ENCODE results near the gene TTC3.

The TTC3 gene

GRCh38 chr21:37195059-37195458 is 122.0 kb downstream of the TTC3 start:
- peaks cover 6% of the 10 kb centered on the region for H3K36me3 ChIP-seq (replicated peaks; ENCODE audit: low read depth, low read length)
- no peaks in the 10 kb centered on the region for H3K9me3 ChIP-seq (ENCODE audit: insufficient read depth, low read length)
- no peaks in the 10 kb centered on the region for H3K27me3 ChIP-seq (ENCODE audit: low read depth, low read length)
- H3K79me2 ChIP-seq (ENCODE audit: low read length): no peaks in the 10 kb centered on the region
- no peak overlapping the region for H2AFZ ChIP-seq (ENCODE audit: low read depth, low read length)
- H3K4me2 ChIP-seq (ENCODE audit: low read length): no peak overlapping the region
- no peaks in the 10 kb centered on the region for H4K20me1 ChIP-seq (ENCODE audit: insufficient read depth, low read length)
- no peak overlapping the region for H3K9ac ChIP-seq (ENCODE audit: low read length)
- no peaks in the 10 kb centered on the region for H3K4me1 ChIP-seq (ENCODE audit: low read length)
- H3K27ac ChIP-seq (ENCODE audit: low read length): no peak overlapping the region
- TF ChIP-seq EZH2phosphoT487 (IDR thresholded peaks at IDR 0.05; ENCODE audit: low read depth) (no peak), CTCF (IDR thresholded peaks at IDR 0.05; ENCODE audit: low read depth, low read length) (no peak)
- H3K4me3 ChIP-seq (ENCODE audit: low read length): no peak overlapping the region

GRCh38 chr21:37195610-37196009 is 122.6 kb downstream of the TTC3 start:
- Histone ChIP-seq H3K79me2 (ENCODE audit: low read length) (no peaks in the 10 kb centered on the region), H3K27me3 (ENCODE audit: low read depth, low read length) (no peaks in the 10 kb centered on the region), H3K9ac (ENCODE audit: low read length) (no peak overlapping the region), H4K20me1 (ENCODE audit: insufficient read depth, low read length) (no peaks in the 10 kb centered on the region), H3K36me3 (replicated peaks; ENCODE audit: low read depth, low read length) (peaks cover 9% of the 10 kb centered on the region), H3K4me3 (ENCODE audit: low read length) (no peak overlapping the region), H3K4me2 (ENCODE audit: low read length) (no peak overlapping the region), H3K9me3 (ENCODE audit: insufficient read depth, low read length) (no peaks in the 10 kb centered on the region), H3K4me1 (ENCODE audit: low read length) (no peaks in the 10 kb centered on the region), H2AFZ (ENCODE audit: low read depth, low read length) (no peak overlapping the region), H3K27ac (ENCODE audit: low read length) (no peak overlapping the region)
- TF ChIP-seq CTCF (IDR thresholded peaks at IDR 0.05; ENCODE audit: low read depth, low read length) (no peak), EZH2phosphoT487 (IDR thresholded peaks at IDR 0.05; ENCODE audit: low read depth) (no peak)

- Histone ChIP-seq H3K4me1 (ENCODE audit: low read length) (no peaks in the 10 kb centered on the region), H3K9ac (ENCODE audit: low read length) (no peak overlapping the region), H3K27me3 (ENCODE audit: low read depth, low read length) (no peaks in the 10 kb centered on the region), H3K4me2 (ENCODE audit: low read length) (no peak overlapping the region), H3K36me3 (replicated peaks; ENCODE audit: low read depth, low read length) (peaks cover 15% of the 10 kb centered on the region), H3K4me3 (ENCODE audit: low read length) (no peak overlapping the region), H3K9me3 (ENCODE audit: insufficient read depth, low read length) (no peaks in the 10 kb centered on the region), H3K27ac (ENCODE audit: low read length) (no peak overlapping the region), H3K79me2 (ENCODE audit: low read length) (no peaks in the 10 kb centered on the region), H2AFZ (ENCODE audit: low read depth, low read length) (no peak overlapping the region), H4K20me1 (ENCODE audit: insufficient read depth, low read length) (no peaks in the 10 kb centered on the region)
- TF ChIP-seq CTCF (IDR thresholded peaks at IDR 0.05; ENCODE audit: low read depth, low read length): no peak
- no peak for TF ChIP-seq EZH2phosphoT487 (IDR thresholded peaks at IDR 0.05; ENCODE audit: low read depth)
Measured at GRCh38 chr21:37196847-37197246, 123.8 kb downstream of the TTC3 start.

GRCh38 chr21:37197746-37198145 is 124.7 kb downstream of the TTC3 start:
- peaks cover 15% of the 10 kb centered on the region for H3K36me3 ChIP-seq (replicated peaks; ENCODE audit: low read depth, low read length)
- no peak overlapping the region for H3K27ac ChIP-seq (ENCODE audit: low read length)

More at GRCh38 chr21:37197746-37198145, 124.7 kb downstream of the TTC3 start:
- no peaks in the 10 kb centered on the region for H3K9me3 ChIP-seq (ENCODE audit: insufficient read depth, low read length)
- no peaks in the 10 kb centered on the region for H3K79me2 ChIP-seq (ENCODE audit: low read length)
- no peak overlapping the region for H3K4me3 ChIP-seq (ENCODE audit: low read length)
- H2AFZ ChIP-seq (ENCODE audit: low read depth, low read length): no peak overlapping the region
- H3K4me2 ChIP-seq (ENCODE audit: low read length): no peak overlapping the region
- no peaks in the 10 kb centered on the region for H3K27me3 ChIP-seq (ENCODE audit: low read depth, low read length)
- H4K20me1 ChIP-seq (ENCODE audit: insufficient read depth, low read length): no peaks in the 10 kb centered on the region
- no peak overlapping the region for H3K9ac ChIP-seq (ENCODE audit: low read length)
- no peaks in the 10 kb centered on the region for H3K4me1 ChIP-seq (ENCODE audit: low read length)
- TF ChIP-seq CTCF (IDR thresholded peaks at IDR 0.05; ENCODE audit: low read depth, low read length) (no peak), EZH2phosphoT487 (IDR thresholded peaks at IDR 0.05; ENCODE audit: low read depth) (no peak)
